ENCODE data around the gene TRPM8. TPM values are rescaled to one million over a fixed set of nuclear protein-coding genes. Genes with fewer than 3 reads are reported as not detected.

TRPM8 gene
- total and polyA plus RNA-seq, 2 of the 8 experiments (the other 6 are each of a cell fraction or from before 2014, with no cell fraction given) = 0.18 to 0.54 TPM

- Histone ChIP-seq H2BK20ac (ENCODE audit: low read length) (no peak overlapping the region), H3K4me1 (replicated peaks in 1 of 4; ENCODE audit: control insufficient read depth in 3 of 4, insufficient read depth in 4 of 4, low read length in 3 of 4) (no peaks in the 10 kb centered on the region), H3K56ac (replicated peaks; ENCODE audit: insufficient read length, low read depth, low read length) (no peak overlapping the region), H3K23ac (ENCODE audit: insufficient read length) (no peak overlapping the region), H2AK5ac (ENCODE audit: low read depth, low read length) (no peak overlapping the region), H3K4ac (replicated peaks; ENCODE audit: insufficient read length, low read depth, low read length) (no peak overlapping the region), H4K8ac (ENCODE audit: extremely low read depth, insufficient read depth, low read length) (no peak overlapping the region), H3K23me2 (ENCODE audit: low read depth, low read length) (no peaks in the 10 kb centered on the region), H2BK15ac (ENCODE audit: low read length) (no peak overlapping the region), H3K9ac (replicated peaks in 1 of 4; ENCODE audit: extremely low read depth in 1 of 4, low read depth in 3 of 4, low read length in 3 of 4) (no peak overlapping the region), H3K79me2 (ENCODE audit: control insufficient read depth in 1 of 2, insufficient read depth in 2 of 2, low read length in 2 of 2) (no peaks in the 10 kb centered on the region), H2BK12ac (ENCODE audit: low read depth, low read length) (no peak overlapping the region), H3K27ac (ENCODE audit: low read depth, low read length) (no peak overlapping the region), H4K20me1 (replicated peaks in 1 of 2; ENCODE audit: control insufficient read depth in 1 of 2, insufficient read depth in 2 of 2, low read length in 2 of 2) (no peaks in the 10 kb centered on the region), H3K36me3 (ENCODE audit: control insufficient read depth in 2 of 4, insufficient read depth in 4 of 4, low read length in 3 of 4) (no peaks in the 10 kb centered on the region), H3K4me3 (ENCODE audit: extremely low read depth in 1 of 4, insufficient read depth in 2 of 4, low read depth in 3 of 4, low read length in 4 of 4) (no peak overlapping the region), H3K9me3 (ENCODE audit: insufficient read depth in 2 of 2, low read depth in 1 of 2, low read length in 1 of 2) (no peaks in the 10 kb centered on the region), H3K18ac (ENCODE audit: extremely low read depth, low read length) (no peak overlapping the region), H3K27me3 (replicated peaks in 1 of 4; ENCODE audit: control insufficient read depth in 3 of 4, extremely low read depth in 1 of 4, insufficient read depth in 3 of 4, low read length in 3 of 4) (no peaks in the 10 kb centered on the region), H3K79me1 (ENCODE audit: low read depth, low read length) (no peaks in the 10 kb centered on the region), H2AFZ (ENCODE audit: low read length) (no peak overlapping the region), H2BK5ac (ENCODE audit: low read depth, low read length) (no peak overlapping the region), H3K4me2 (ENCODE audit: insufficient read depth in 1 of 2, low read depth in 2 of 2, low read length in 2 of 2) (no peak overlapping the region), H3K14ac (ENCODE audit: insufficient read length) (no peak overlapping the region), H2BK120ac (replicated peaks; ENCODE audit: low read depth, low read length) (no peak overlapping the region), H4K91ac (replicated peaks; ENCODE audit: insufficient read length, low read length) (no peak overlapping the region), H4K5ac (ENCODE audit: insufficient read length, low read depth, low read length) (no peak overlapping the region)
- 89% methylated on average over 7 of the region's 7 CpGs; no CpG with 5 or more reads in 1 of the 2 experiments for WGBS, 2 experiments (ENCODE audit: extremely low coverage in 1 of 2, insufficient coverage in 1 of 2, insufficient read length in 1 of 2, insufficient replicate concordance in 2 of 2, low coverage in 1 of 2, low lambda C conversion rate in 2 of 2, missing lambda C conversion rate in 1 of 2)
- DNase-seq (ENCODE audit: low read depth in 1 of 2, low spot score in 2 of 2) = no peak
- TF ChIP-seq RXRA (IDR thresholded peaks at IDR 0.05; ENCODE audit: insufficient read depth, low read depth, low read length) (no peak), TBP (IDR thresholded peaks at IDR 0.05; ENCODE audit: low read depth, low read length) (no peak), ZNF274 (IDR thresholded peaks at IDR 0.05; ENCODE audit: borderline replicate concordance, extremely low read depth, low read length) (no peak), CREB1 (IDR thresholded peaks at IDR 0.05) (no peak), HDAC2 (IDR thresholded peaks at IDR 0.05; ENCODE audit: borderline replicate concordance in 1 of 2, low read depth in 2 of 2, low read length in 2 of 2) (no peak), KDM5A (IDR thresholded peaks at IDR 0.05; ENCODE audit: low read length) (no peak), SP4 (IDR thresholded peaks at IDR 0.05; ENCODE audit: low read length) (no peak)
- POLR2A ChIA-PET (ENCODE audit: partially characterized antibody) = no interaction called here
- no peak for FAIRE-seq
- CTCF ChIA-PET (ENCODE audit: partially characterized antibody) = interaction anchor here (1.0 to 1.4 kb wide), 3 partner anchors 39 to 592 kb away, joined by 3 to 4 read pairs (median 3); no protein-coding TSS in a partner anchor
Observed at GRCh38 chr2:233953087-233953801, 36.1 kb downstream of the TRPM8 start.
